K562 (cell line): ENCODE data around the gene IFI30. TPM values are rescaled to one million over a fixed set of nuclear protein-coding genes. Genes with fewer than 3 reads are reported as not detected.

Source experiments
- CGGBP1 ChIP-seq: fragments of 250-450 bp; sonication (Bioruptor Pico); IDR thresholded peaks from 2 replicates; pipeline ENCODE4 v1.9.0; 2021; ENCODE audit warnings: mild to moderate bottlenecking
- DPF2 ChIP-seq: fragments of 450-650 bp; IDR thresholded peaks from 2 replicates; pipeline ENCODE4 v1.6.1; 2016
- ELF1 ChIP-seq: fragments of 200-800 bp; sonication (Bioruptor generic); IDR thresholded peaks from 2 replicates; pipeline ENCODE4 v1.6.1; 2016; ENCODE audit warnings: missing genetic modification characterization, missing compliant biosample characterization
- ELK1 ChIP-seq: sonication (generic); formaldehyde crosslinking; IDR thresholded peaks from 2 replicates; pipeline ENCODE4 v1.8.1; 2022; ENCODE audit warnings: missing genetic modification reagents
- ETV6 ChIP-seq, 3 experiments: fragments of 150-350 bp in 1 of 3; sonication (generic) in 1 of 3; formaldehyde crosslinking in 1 of 3; IDR thresholded peaks; 2 replicates each; pipeline versions ENCODE4 v1.6.1 to v1.8.0; 2014 to 2022; ENCODE audit warnings: borderline replicate concordance in 2 of 3, low read depth in 2 of 3, antibody characterized with exemption in 1 of 3, low read length in 1 of 3, mild to moderate bottlenecking in 1 of 3, missing genetic modification reagents in 1 of 3
- GATAD2B ChIP-seq: fragments of 450-650 bp; IDR thresholded peaks from 2 replicates; pipeline ENCODE4 v1.6.1; 2017; ENCODE audit warnings: mild to moderate bottlenecking, borderline replicate concordance
- GTF2F1 ChIP-seq: IDR thresholded peaks from 2 replicates; pipeline ENCODE4 v1.6.1; 2011; ENCODE audit warnings: low read depth, low read length, improper control_type of control experiment
- KDM1A ChIP-seq, 2 experiments: fragments of 450-650 bp; IDR thresholded peaks; 2 replicates each; pipeline ENCODE4 v1.6.1; 2016; ENCODE audit warnings: mild to moderate bottlenecking in 2 of 2
- KLF1 ChIP-seq: fragments of 450-650 bp; IDR thresholded peaks from 2 replicates; pipeline ENCODE4 v1.6.1; 2016; ENCODE audit warnings: missing genetic modification characterization, missing compliant biosample characterization
- KLF10 ChIP-seq: fragments of 250-450 bp; sonication (Bioruptor Pico); IDR thresholded peaks from 2 replicates; pipeline ENCODE4 v1.6.1; 2021; ENCODE audit warnings: matching md5 sums
- KLF13 ChIP-seq: fragments of 450-650 bp; IDR thresholded peaks from 2 replicates; pipeline ENCODE4 v1.6.1; 2016; ENCODE audit warnings: missing genetic modification characterization, low read depth, mild to moderate bottlenecking, missing compliant biosample characterization, moderate library complexity, borderline replicate concordance
- MTA3 ChIP-seq: fragments of 450-650 bp; formaldehyde crosslinking; IDR thresholded peaks from 2 replicates; pipeline ENCODE4 v1.6.1; 2017; ENCODE audit warnings: mild to moderate bottlenecking, borderline replicate concordance
- NCOA1 ChIP-seq: fragments of 450-650 bp; IDR thresholded peaks from 2 replicates; pipeline ENCODE4 v1.6.1; 2016; ENCODE audit warnings: low read depth
- NONO ChIP-seq, 2 experiments: fragments of 200-400 bp in 1 of 2; fragments of 450-650 bp in 1 of 2; formaldehyde crosslinking in 1 of 2; IDR thresholded peaks; 2 replicates each; pipeline ENCODE4 v1.6.1; 2017; ENCODE audit warnings: low read depth in 2 of 2, mild to moderate bottlenecking in 2 of 2, moderate library complexity in 2 of 2, low read length in 1 of 2
- PHTF2 ChIP-seq: fragments of 250-450 bp; sonication (Bioruptor Pico); IDR thresholded peaks from 2 replicates; pipeline ENCODE4 v1.5.0; 2021; ENCODE audit warnings: mild to moderate bottlenecking
- PTRF ChIP-seq: fragments of 450-650 bp; IDR thresholded peaks from 2 replicates; pipeline ENCODE4 v1.6.1; 2016; ENCODE audit warnings: mild to moderate bottlenecking, missing genetic modification characterization, missing compliant biosample characterization
- RBM15 ChIP-seq: fragments of 200-400 bp; formaldehyde crosslinking; IDR thresholded peaks from 2 replicates; pipeline ENCODE4 v1.6.1; 2018; ENCODE audit warnings: mild to moderate bottlenecking, low read length, moderate library complexity; ENCODE audit not compliant: insufficient read depth
- SMAD1 ChIP-seq: fragments of 150-350 bp; IDR thresholded peaks from 2 replicates; pipeline ENCODE4 v1.6.1; 2014; ENCODE audit warnings: low read length, low read depth; ENCODE audit not compliant: partially characterized antibody
- SMAD3 ChIP-seq: fragments of 450-650 bp; formaldehyde crosslinking; conservative IDR thresholded peaks from 2 replicates; pipeline ENCODE4 v1.4.0; 2020; ENCODE audit warnings: mild to moderate bottlenecking
- SNIP1 ChIP-seq: fragments of 450-650 bp; IDR thresholded peaks from 2 replicates; pipeline ENCODE4 v1.7.1; 2017; ENCODE audit warnings: low read depth, mild to moderate bottlenecking
- SREBF2 ChIP-seq: sonication (generic); formaldehyde crosslinking; IDR thresholded peaks from 2 replicates; pipeline ENCODE4 v1.4.0; 2020; ENCODE audit warnings: mild to moderate bottlenecking, missing genetic modification reagents
- TCF3 ChIP-seq: sonication (generic); formaldehyde crosslinking; IDR thresholded peaks from 2 replicates; pipeline ENCODE4 v1.4.0; 2020; ENCODE audit warnings: mild to moderate bottlenecking, missing genetic modification reagents
- ZNF174 ChIP-seq: fragments of 250-450 bp; sonication (Bioruptor Pico); IDR thresholded peaks from 2 replicates; pipeline ENCODE4 v1.4.0; 2020; ENCODE audit warnings: mild to moderate bottlenecking
- ZNF23 ChIP-seq: fragments of 250-450 bp; sonication (Bioruptor Pico); IDR thresholded peaks from 2 replicates; pipeline ENCODE4 v1.4.0; 2020; ENCODE audit warnings: mild to moderate bottlenecking
- ZNF239 ChIP-seq: fragments of 250-450 bp; sonication (Bioruptor Pico); IDR thresholded peaks from 2 replicates; pipeline ENCODE4 v1.4.0; 2020; ENCODE audit warnings: mild to moderate bottlenecking
- ZNF282 ChIP-seq: sonication (generic); formaldehyde crosslinking; IDR thresholded peaks from 2 replicates; pipeline ENCODE4 v1.8.1; 2023; ENCODE audit warnings: missing genetic modification reagents
- polyA plus RNA-seq, 8 experiments: library from polyadenylated mRNA; depleted of rRNA in 4 of 8; stranded (reverse) in 5 of 8; unstranded in 3 of 8; fragments of >200 nt; fragmentation: Nextera tagmentation in 2 of 8; fragmentation: Illumina TruSeq in 1 of 8; extraction: Ambion mirVana in 2 of 8; extraction: Trizol in 1 of 8; gene quantifications; 2 replicates each; pipeline versions ENCODE4 v1.2.1 to v1.2.3, GENCODE V29; 2011 to 2014; ENCODE audit warnings: inconsistent platforms in 1 of 8, missing spikeins in 1 of 8
- total RNA-seq, 7 experiments: library from RNA; depleted of rRNA in 6 of 7; stranded (reverse); fragments of >200 nt in 6 of 7; fragmentation: Illumina TruSeq in 2 of 7; extraction: Trizol in 2 of 7; gene quantifications; 2 replicates each; pipeline versions ENCODE4 v1.2.1 to v1.2.3, GENCODE V29; 2011 to 2021; ENCODE audit warnings: low replicate concordance in 1 of 7
- TF ChIP-seq, protein P1 (sequence below): sonication (generic); formaldehyde crosslinking; IDR thresholded peaks from 2 replicates; pipeline ENCODE4 v1.5.0; 2020; ENCODE audit warnings: missing genetic modification reagents
- TF ChIP-seq, protein P2 (sequence below): sonication (generic); formaldehyde crosslinking; IDR thresholded peaks from 2 replicates; pipeline ENCODE4 v1.8.0; 2022; ENCODE audit warnings: mild to moderate bottlenecking, missing genetic modification reagents

IFI30 gene
- total and polyA plus RNA-seq, 9 of the 15 experiments (the other 6 are each of a cell fraction or from before 2014, with no cell fraction given), result 63.7 to 430 (median 109) TPM

- no peak for TF ChIP-seq PHTF2 (CRISPR knock-in tag)
- peak; percentile 80; the same call in 1 of the 2 replicates for TF ChIP-seq GATAD2B
- 0 out of 2 replicates have a peak, but pooled peaks have one; percentile 14 for TF ChIP-seq MTA3
- TF ChIP-seq DPF2, result peak; percentile 27; the same call in 1 of the 2 replicates
- no peak for TF ChIP-seq ZNF282 (CRISPR knock-in tag)
- TF ChIP-seq SMAD1, result no peak
- no peak for TF ChIP-seq RBM15
- 0 out of 2 replicates have a peak, but pooled peaks have one; percentile 60 for TF ChIP-seq SMAD3
- TF ChIP-seq PTRF, result no peak
- no peak for TF ChIP-seq SREBF2
- no peak for TF ChIP-seq GTF2F1
- TF ChIP-seq, protein P1, sequence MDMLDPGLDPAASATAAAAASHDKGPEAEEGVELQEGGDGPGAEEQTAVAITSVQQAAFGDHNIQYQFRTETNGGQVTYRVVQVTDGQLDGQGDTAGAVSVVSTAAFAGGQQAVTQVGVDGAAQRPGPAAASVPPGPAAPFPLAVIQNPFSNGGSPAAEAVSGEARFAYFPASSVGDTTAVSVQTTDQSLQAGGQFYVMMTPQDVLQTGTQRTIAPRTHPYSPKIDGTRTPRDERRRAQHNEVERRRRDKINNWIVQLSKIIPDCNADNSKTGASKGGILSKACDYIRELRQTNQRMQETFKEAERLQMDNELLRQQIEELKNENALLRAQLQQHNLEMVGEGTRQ, result no peak
- no peak for TF ChIP-seq ZNF239 (CRISPR knock-in tag)
- TF ChIP-seq NCOA1, result no peak
- TF ChIP-seq, protein P2, sequence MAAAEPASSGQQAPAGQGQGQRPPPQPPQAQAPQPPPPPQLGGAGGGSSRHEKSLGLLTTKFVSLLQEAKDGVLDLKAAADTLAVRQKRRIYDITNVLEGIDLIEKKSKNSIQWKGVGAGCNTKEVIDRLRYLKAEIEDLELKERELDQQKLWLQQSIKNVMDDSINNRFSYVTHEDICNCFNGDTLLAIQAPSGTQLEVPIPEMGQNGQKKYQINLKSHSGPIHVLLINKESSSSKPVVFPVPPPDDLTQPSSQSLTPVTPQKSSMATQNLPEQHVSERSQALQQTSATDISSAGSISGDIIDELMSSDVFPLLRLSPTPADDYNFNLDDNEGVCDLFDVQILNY (CRISPR knock-in tag), result no peak
- TF ChIP-seq TCF3, result no peak
- TF ChIP-seq SNIP1, result peak; percentile 69
- peak in 1 of 2 experiments; percentile 97; a peak in 2 of 4 replicates for TF ChIP-seq NONO (IDR thresholded peaks at IDR 0.05; ENCODE audit: low read depth in 2 of 2, low read length in 1 of 2)
- no peak for TF ChIP-seq ELK1 (CRISPR knock-in tag)
- TF ChIP-seq KLF10 (CRISPR knock-in tag), result no peak
- TF ChIP-seq ETV6 (IDR thresholded peaks at IDR 0.05; ENCODE audit: borderline replicate concordance in 1 of 2, low read depth in 2 of 2, low read length in 1 of 2), result no peak
- TF ChIP-seq ETV6 (CRISPR knock-in tag; IDR thresholded peaks at IDR 0.05; ENCODE audit: borderline replicate concordance), result no peak
- no peak for TF ChIP-seq ELF1
- TF ChIP-seq KDM1A (IDR thresholded peaks at IDR 0.05), result peak in 1 of 2 experiments; percentile 21; a peak in 1 of 4 replicates
- no peak for TF ChIP-seq KLF13 (tag)
- no peak for TF ChIP-seq ZNF174 (CRISPR knock-in tag)
- no peak for TF ChIP-seq CGGBP1 (CRISPR knock-in tag)
- no peak for TF ChIP-seq KLF1 (tag)
- no peak for TF ChIP-seq ZNF23 (CRISPR knock-in tag)
Observed at GRCh38 chr19:18204394-18205199, 31.0 kb downstream of the IFI30 start (continued).
